Umbilical cord (tissue), 2 donors: Measurements from ENCODE around the gene CD44. TPM values are rescaled to one million over a fixed set of nuclear protein-coding genes. Genes with fewer than 3 reads are reported as not detected.
"Not testable (repeated sequence)": the region's sequence is repeated elsewhere in the genome, so short reads cannot be mapped to it uniquely, and the experiment has no call there.

Experiments
- DNase-seq: peaks from one replicate; pipeline ENCODE4 v3.0.0-alpha.2; 2015; ENCODE audit warnings: low spot score
- total RNA-seq: library from RNA; depleted of rRNA; stranded (reverse); fragments of >200 nt; gene quantifications from one replicate; pipeline ENCODE4 v1.2.3, GENCODE V29; 2014; ENCODE audit warnings: low replicate concordance; ENCODE audit not compliant: insufficient read depth

CD44 gene
- total RNA-seq, 1 donor from 2014 or later, result 68.4 TPM

GRCh38 chr11:35211952-35212351 lies 73.0 kb downstream of the CD44 start:
- no peak for DNase-seq

- no peak for DNase-seq
Observed at GRCh38 chr11:35214226-35214770, 75.3 kb downstream of the CD44 start.

- DNase-seq, result no peak
Observed at GRCh38 chr11:35214792-35215193, 75.8 kb downstream of the CD44 start.

- no peak for DNase-seq
Observed at GRCh38 chr11:35215945-35216344, 77.0 kb downstream of the CD44 start.

- no peak for DNase-seq
Observed at GRCh38 chr11:35216962-35217678, 78.1 kb downstream of the CD44 start.

GRCh38 chr11:35218956-35219355 lies 80.0 kb downstream of the CD44 start:
- no peak for DNase-seq

GRCh38 chr11:35223371-35223796 lies 84.4 kb downstream of the CD44 start:
- DNase-seq, result peak; percentile 65

- DNase-seq, result no peak
Observed at GRCh38 chr11:35223991-35224390, 85.0 kb downstream of the CD44 start.

GRCh38 chr11:35225946-35226520 lies 87.1 kb downstream of the CD44 start:
- DNase-seq, result no peak

- DNase-seq, result not testable (repeated sequence)
Observed at GRCh38 chr11:35226756-35227155, 87.8 kb downstream of the CD44 start.

- peak; percentile 45 for DNase-seq
Observed at GRCh38 chr11:35227576-35228327, 88.8 kb downstream of the CD44 start.

GRCh38 chr11:35228328-35228725 lies 89.4 kb downstream of the CD44 start:
- DNase-seq, result no peak

GRCh38 chr11:35230388-35230787 lies 91.4 kb downstream of the CD44 start:
- no peak for DNase-seq

GRCh38 chr11:35231076-35231860 lies 92.3 kb downstream of the CD44 start:
- no peak for DNase-seq

- DNase-seq, result no peak
Observed at GRCh38 chr11:35232891-35233330, 93.9 kb downstream of the CD44 start.

- no peak for DNase-seq
Observed at GRCh38 chr11:35233518-35233917, 94.5 kb downstream of the CD44 start.

- no peak for DNase-seq
Observed at GRCh38 chr11:35234460-35235156, 95.6 kb downstream of the CD44 start.

GRCh38 chr11:35235157-35235468 lies 96.1 kb downstream of the CD44 start:
- no peak for DNase-seq

GRCh38 chr11:35235498-35235897 lies 96.5 kb downstream of the CD44 start:
- no peak for DNase-seq

GRCh38 chr11:35235936-35236666 lies 97.1 kb downstream of the CD44 start:
- DNase-seq, result no peak

- no peak for DNase-seq
Observed at GRCh38 chr11:35236667-35237003, 97.7 kb downstream of the CD44 start.
